ENCODE measurements around the gene GALM. TPM values are rescaled to one million over a fixed set of nuclear protein-coding genes. Genes with fewer than 3 reads are reported as not detected.

Gene GALM
- total and polyA plus RNA-seq, 2 of the 13 experiments (the other 11 are each of a cell fraction or from before 2014, with no cell fraction given) = 65.5 to 90.0 TPM

DNA sequence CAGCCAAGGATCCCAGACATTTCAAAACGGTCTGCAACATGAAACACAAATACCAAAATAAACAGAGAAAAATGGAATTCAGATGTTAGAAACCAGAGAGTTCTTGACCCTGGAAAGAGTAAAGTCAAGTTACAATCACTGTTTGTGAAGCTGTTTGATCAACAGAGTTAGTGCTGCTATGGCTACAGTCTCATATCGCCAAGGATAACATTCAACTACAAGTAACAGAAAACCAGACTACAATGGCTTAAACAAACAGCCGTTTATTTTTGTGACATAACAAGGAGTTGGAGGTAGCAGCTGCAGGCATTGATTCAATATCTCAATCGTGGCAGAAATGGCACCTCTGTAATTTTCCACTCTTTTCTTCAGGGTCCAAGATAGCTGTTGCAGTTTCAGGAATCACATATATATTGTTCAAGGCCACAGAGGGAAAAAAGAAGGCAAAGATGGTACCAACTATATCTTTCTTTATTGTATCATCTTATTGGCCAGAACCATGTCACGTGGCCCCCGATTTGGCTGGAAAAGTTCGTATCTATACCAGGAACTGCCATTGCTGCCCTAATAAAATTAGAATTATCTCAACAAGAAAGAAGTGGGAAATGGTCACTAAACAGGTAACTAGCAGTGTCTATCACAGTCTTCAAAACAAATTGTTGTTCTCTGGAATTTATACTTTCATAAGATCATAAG lies 45.5 kb upstream of the GALM start (continued):
- TF ChIP-seq, protein P1, sequence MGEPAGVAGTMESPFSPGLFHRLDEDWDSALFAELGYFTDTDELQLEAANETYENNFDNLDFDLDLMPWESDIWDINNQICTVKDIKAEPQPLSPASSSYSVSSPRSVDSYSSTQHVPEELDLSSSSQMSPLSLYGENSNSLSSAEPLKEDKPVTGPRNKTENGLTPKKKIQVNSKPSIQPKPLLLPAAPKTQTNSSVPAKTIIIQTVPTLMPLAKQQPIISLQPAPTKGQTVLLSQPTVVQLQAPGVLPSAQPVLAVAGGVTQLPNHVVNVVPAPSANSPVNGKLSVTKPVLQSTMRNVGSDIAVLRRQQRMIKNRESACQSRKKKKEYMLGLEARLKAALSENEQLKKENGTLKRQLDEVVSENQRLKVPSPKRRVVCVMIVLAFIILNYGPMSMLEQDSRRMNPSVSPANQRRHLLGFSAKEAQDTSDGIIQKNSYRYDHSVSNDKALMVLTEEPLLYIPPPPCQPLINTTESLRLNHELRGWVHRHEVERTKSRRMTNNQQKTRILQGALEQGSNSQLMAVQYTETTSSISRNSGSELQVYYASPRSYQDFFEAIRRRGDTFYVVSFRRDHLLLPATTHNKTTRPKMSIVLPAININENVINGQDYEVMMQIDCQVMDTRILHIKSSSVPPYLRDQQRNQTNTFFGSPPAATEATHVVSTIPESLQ (CRISPR knock-in tag; conservative IDR thresholded peaks at IDR 0.05) = no peak
- TF ChIP-seq ZFYVE20 (CRISPR knock-in tag; IDR thresholded peaks at IDR 0.05; ENCODE audit: borderline replicate concordance, low read depth) = no peak
- TF ChIP-seq HNRNPUL1 (IDR thresholded peaks at IDR 0.05; ENCODE audit: low read depth, low read length) = no peak
- no peak for TF ChIP-seq BRCA1 (CRISPR knock-in tag; IDR thresholded peaks at IDR 0.05)
- TF ChIP-seq, protein P2, sequence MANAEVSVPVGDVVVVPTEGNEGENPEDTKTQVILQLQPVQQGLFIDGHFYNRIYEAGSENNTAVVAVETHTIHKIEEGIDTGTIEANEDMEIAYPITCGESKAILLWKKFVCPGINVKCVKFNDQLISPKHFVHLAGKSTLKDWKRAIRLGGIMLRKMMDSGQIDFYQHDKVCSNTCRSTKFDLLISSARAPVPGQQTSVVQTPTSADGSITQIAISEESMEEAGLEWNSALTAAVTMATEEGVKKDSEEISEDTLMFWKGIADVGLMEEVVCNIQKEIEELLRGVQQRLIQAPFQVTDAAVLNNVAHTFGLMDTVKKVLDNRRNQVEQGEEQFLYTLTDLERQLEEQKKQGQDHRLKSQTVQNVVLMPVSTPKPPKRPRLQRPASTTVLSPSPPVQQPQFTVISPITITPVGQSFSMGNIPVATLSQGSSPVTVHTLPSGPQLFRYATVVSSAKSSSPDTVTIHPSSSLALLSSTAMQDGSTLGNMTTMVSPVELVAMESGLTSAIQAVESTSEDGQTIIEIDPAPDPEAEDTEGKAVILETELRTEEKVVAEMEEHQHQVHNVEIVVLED (CRISPR knock-in tag; IDR thresholded peaks at IDR 0.05; ENCODE audit: borderline replicate concordance) = no peak
- TF ChIP-seq ZNF331 (CRISPR knock-in tag; IDR thresholded peaks at IDR 0.05) = peak; percentile 68; the same call in 1 of the 2 replicates
- TF ChIP-seq ZNF737 (CRISPR knock-in tag; IDR thresholded peaks at IDR 0.05; ENCODE audit: borderline replicate concordance) = no peak
- TF ChIP-seq ZNF589 (CRISPR knock-in tag; conservative IDR thresholded peaks at IDR 0.05) = no peak
- no peak for TF ChIP-seq ATF7-NPFF (CRISPR knock-in tag; IDR thresholded peaks at IDR 0.05; ENCODE audit: low read depth)
- TF ChIP-seq, protein P3, sequence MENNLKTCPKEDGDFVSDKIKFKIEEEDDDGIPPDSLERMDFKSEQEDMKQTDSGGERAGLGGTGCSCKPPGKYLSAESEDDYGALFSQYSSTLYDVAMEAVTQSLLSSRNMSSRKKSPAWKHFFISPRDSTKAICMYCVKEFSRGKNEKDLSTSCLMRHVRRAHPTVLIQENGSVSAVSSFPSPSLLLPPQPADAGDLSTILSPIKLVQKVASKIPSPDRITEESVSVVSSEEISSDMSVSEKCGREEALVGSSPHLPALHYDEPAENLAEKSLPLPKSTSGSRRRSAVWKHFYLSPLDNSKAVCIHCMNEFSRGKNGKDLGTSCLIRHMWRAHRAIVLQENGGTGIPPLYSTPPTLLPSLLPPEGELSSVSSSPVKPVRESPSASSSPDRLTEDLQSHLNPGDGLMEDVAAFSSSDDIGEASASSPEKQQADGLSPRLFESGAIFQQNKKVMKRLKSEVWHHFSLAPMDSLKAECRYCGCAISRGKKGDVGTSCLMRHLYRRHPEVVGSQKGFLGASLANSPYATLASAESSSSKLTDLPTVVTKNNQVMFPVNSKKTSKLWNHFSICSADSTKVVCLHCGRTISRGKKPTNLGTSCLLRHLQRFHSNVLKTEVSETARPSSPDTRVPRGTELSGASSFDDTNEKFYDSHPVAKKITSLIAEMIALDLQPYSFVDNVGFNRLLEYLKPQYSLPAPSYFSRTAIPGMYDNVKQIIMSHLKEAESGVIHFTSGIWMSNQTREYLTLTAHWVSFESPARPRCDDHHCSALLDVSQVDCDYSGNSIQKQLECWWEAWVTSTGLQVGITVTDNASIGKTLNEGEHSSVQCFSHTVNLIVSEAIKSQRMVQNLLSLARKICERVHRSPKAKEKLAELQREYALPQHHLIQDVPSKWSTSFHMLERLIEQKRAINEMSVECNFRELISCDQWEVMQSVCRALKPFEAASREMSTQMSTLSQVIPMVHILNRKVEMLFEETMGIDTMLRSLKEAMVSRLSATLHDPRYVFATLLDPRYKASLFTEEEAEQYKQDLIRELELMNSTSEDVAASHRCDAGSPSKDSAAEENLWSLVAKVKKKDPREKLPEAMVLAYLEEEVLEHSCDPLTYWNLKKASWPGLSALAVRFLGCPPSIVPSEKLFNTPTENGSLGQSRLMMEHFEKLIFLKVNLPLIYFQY (CRISPR knock-in tag; IDR thresholded peaks at IDR 0.05; ENCODE audit: borderline replicate concordance) = no peak
- no peak for TF ChIP-seq ZNF543 (CRISPR knock-in tag; IDR thresholded peaks at IDR 0.05)
- TF ChIP-seq EP300 (IDR thresholded peaks at IDR 0.05; ENCODE audit: low read depth in 2 of 2, low read length in 2 of 2) = peak; percentile 81 to 96; a peak in 3 of 4 replicates
- 0 out of 2 replicates have a peak, but pooled peaks have one; percentile 24 for TF ChIP-seq EP300 (CRISPR knock-in tag; IDR thresholded peaks at IDR 0.05; ENCODE audit: borderline replicate concordance)
- no peak for TF ChIP-seq RFX5 (IDR thresholded peaks at IDR 0.05; ENCODE audit: low read depth, low read length)
- TF ChIP-seq ZNF720 (CRISPR knock-in tag; IDR thresholded peaks at IDR 0.05) = no peak
- no peak for TF ChIP-seq ZNF296 (CRISPR knock-in tag; conservative IDR thresholded peaks at IDR 0.05)
- TF ChIP-seq NR3C1 (CRISPR knock-in tag; IDR thresholded peaks at IDR 0.05) = no peak
- TF ChIP-seq ZNF460 (CRISPR knock-in tag; IDR thresholded peaks at IDR 0.05; ENCODE audit: borderline replicate concordance) = no peak
- no peak for TF ChIP-seq ZMYM2 (CRISPR knock-in tag; IDR thresholded peaks at IDR 0.05)
- TF ChIP-seq FOXJ3 (CRISPR knock-in tag; IDR thresholded peaks at IDR 0.05; ENCODE audit: borderline replicate concordance) = peak; percentile 70
- no peak for TF ChIP-seq ZBTB42 (CRISPR knock-in tag; IDR thresholded peaks at IDR 0.05)
- no peak for TF ChIP-seq MTF2 (CRISPR knock-in tag; IDR thresholded peaks at IDR 0.05; ENCODE audit: borderline replicate concordance)

Data from HepG2 (cell line).